ENCODE results near the gene MMP24.
A peak's percentile ranks its signal among the peaks of the same experiment; 100 is the strongest.

MMP24 gene

DNA sequence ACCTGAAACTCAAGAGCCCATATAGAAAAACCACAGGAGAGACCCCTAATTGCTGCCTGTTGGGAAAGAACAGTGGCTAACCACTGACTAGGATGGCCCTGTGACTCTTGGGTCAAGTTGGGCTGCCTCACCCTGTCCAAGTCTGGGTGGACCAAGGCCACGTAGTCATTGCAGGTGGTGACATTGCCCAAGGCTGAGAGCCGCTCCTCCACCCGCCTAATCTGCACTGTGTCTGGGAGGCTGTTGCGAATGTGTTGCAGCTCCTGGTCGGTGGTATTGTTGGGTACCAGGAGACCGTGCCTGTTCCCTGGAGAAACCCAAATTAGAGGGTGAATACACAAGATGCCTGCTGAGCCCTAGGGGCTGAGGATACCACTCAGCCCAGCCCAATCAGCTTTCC, 54.0 kb downstream of the MMP24 start:
- DNase-seq = no peak

DNA sequence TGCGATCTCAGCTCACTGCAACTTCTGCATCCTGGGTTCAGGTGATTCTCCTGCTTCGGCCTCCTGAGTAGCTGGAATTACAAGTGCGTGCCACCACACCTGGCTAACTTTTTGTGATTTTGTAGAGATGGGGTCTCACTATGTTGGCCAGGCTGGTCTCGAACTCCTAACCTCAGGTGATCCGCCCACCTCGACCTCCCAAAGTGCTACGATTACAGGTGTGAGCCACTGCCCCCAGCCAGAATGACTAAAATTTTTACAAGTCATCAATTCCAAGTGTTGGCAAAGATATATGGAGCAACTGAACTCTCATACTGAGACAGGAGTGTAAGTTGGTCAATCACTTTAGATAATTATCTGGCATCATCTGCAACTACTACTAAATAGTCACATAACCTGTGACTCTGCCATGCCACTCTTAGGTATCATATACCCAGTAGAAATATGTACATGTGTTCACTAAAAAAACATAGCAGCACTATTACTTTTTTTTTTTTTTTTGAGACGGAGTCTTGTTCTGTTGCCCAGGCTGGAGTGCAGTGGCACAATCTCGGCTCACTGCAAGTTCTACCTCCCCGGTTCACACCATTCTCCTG, 55.1 kb downstream of the MMP24 start:
- no peak for DNase-seq

GRCh38 chr20:35283441-35284266, 57.2 kb downstream of the MMP24 start:
- peak in 1 of 2 donors; percentile 24 for DNase-seq

DNA sequence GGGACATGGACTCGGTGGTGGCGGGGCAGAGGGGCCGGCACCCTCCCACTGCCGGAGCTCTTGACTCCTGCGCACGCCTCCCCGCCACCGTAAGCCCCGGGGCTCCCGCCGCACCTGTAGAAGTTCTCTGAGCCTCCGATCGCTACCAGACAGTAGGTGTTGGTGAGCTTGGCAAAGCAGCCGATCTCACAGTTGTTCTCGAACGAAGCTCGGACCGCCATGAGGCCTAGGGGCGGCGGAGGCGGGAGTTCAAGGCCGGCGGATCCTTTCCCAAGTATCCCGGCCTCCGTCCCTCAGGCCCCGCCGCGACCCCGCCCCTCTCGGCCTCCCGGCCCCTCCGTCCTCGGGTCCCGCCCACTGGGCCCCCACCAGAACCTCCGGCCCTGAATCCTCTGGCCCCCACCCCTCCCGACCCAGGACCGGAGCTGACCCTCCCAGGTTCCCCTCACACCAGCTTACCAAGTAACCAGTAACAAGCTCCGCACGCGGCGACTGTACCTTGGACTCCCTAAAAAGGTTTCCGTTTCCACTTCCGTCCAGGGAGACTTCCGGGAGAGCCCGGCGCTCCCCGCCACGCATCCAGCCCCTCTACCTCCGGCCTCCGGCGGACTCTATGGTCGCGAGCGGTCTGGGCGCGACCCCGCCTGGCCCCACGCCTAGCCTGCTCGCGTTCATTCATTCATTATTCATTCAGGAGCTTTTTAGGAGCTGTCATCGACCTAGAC, 57.9 kb downstream of the MMP24 start, which contains the start of gene EIF6:
EIF6 (minus strand) TSS at position 506 of the 725 bp plus-strand sequence; CDS start at position 221, 285 bp downstream.
- DNase-seq = peak; percentile 70 to 73

- no peak for DNase-seq
Measured at GRCh38 chr20:35284992-35285805, 58.7 kb downstream of the MMP24 start.

DNA sequence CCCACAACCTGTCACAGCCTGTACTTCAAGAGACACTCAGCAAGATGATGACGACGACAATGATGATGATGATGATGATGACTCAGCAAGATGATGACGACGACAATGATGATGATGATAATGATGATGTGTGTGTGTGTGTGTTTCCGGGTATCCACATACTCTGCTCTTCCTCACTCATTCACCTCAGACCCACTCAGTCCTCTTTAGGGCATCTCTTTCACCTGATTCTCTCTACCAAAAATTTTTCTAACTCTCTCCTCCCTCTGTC, 59.3 kb downstream of the MMP24 start:
- DNase-seq = no peak

DNA sequence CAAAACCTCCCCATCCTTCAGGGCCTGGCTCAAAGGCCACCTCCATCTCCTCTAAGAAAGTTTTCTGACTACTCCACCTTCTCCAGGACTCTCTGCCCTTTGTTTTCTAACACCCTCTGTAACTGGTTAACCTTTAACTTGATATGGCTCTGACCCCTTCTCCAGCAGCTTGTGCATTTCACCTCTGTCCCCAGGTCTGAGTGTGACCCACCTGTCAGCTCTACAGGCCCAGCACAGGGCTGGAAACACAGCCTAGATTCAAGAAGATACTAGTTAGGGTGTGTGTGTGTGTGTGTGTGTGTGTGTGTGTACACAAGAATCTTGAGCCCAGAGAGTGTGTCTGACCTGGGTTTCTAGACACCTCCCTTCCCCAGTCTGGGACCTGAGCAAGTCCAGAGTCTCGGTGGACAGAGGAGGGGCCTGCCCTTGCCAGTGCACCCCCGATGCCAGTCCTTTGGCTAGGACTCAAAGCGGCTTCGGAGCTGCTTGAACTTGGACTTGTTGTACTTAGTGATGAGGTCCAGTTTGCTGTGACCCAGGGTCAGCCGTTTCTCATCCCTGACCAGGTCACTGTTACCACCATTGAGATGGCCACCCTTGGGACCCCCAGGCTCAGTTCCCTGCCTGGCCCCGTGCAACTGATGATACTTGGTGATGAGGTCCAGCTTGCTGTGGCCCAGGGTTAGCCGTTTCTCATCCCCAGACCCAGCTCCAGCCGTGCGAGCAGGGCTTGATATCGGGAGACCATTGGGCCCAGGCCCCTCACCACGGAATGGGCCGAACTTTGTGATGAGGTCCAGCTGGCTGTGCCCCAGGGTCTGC, 59.8 kb downstream of the MMP24 start:
- DNase-seq = no peak

- no peak for DNase-seq
Measured at GRCh38 chr20:35286899-35287508, 60.5 kb downstream of the MMP24 start.

GRCh38 chr20:35287509-35288324, 61.2 kb downstream of the MMP24 start:
- DNase-seq = no peak

GRCh38 chr20:35288325-35289060, 62.0 kb downstream of the MMP24 start:
- no peak for DNase-seq

- no peak for DNase-seq
Measured at GRCh38 chr20:35290186-35290886, 63.8 kb downstream of the MMP24 start.

DNA sequence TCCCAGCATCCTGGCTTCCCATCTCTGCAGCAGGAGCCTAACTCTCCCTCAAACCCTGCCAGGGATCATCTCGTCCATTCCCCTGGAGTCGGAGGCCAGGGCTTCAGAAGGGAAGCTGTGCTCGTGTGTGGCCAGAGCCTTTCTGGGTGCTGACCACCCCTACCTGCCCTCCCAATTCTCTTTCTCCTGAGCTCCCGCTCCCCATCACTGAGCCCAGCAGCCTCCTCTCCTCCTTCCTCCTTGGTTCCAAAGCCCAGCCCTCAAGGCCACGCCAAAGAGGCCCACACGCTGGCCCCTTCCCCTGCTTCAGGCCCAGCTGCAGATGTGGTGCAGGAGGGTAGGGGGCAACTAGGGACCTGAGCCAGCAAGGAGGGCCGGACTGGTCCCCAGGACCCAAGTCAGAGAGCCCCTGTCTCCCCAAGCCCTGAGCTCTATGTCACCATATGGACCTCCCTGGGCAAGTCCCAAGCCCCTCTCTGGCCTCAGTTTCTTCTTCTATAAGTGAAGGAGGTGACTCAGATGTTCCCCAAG, 64.5 kb downstream of the MMP24 start:
- DNase-seq = no peak

DNA sequence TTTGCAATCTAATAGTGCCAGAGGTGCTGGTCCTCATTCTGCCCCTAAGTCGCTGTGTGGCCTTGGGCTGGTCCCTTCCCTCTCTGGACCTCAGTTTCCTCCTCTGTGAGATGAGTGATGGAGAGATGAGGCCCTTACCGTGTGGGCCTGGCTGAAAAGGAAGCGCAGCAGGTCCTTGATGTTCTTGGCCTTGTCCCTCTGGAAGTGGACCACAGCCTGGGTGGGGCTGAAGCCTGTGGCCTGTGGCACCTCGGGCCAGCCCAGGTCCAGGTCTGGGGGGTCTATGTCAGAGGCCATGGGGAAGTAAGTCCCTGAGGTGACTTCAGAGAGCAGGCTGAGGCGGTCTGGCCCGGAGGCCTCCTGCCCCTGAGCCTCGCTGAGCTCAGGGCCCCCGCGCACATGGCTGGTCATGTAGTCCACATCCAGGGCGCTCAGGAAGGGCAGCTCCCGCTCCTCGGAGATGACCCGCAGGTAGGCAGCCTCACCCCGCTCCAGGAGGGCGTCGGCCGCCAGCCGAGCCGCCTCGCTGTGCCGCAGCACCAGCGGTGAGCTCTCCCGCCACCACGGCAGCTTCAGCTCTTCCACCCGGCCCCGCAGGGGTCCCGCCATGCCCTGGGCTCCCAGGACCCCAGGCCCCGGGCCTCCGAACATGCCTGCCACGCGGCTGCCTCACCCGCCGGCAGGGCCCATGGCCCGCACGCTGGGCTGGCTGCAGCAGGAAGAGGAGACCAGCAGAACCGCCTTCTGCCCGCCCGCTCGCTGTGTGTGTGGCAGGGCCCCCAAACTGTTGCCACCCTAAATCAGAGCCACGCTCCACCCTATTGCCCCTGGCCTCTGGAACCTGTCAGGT, 65.4 kb downstream of the MMP24 start, which contains the start of gene FAM83C:
FAM83C (minus strand) TSS at position 772 of the 850 bp plus-strand sequence; CDS start at position 651, 121 bp downstream.
- DNase-seq = no peak

GRCh38 chr20:35292504-35293285, 66.2 kb downstream of the MMP24 start:
- no peak for DNase-seq

- DNase-seq = no peak
Measured at GRCh38 chr20:35293303-35294292, 67.1 kb downstream of the MMP24 start.

DNA sequence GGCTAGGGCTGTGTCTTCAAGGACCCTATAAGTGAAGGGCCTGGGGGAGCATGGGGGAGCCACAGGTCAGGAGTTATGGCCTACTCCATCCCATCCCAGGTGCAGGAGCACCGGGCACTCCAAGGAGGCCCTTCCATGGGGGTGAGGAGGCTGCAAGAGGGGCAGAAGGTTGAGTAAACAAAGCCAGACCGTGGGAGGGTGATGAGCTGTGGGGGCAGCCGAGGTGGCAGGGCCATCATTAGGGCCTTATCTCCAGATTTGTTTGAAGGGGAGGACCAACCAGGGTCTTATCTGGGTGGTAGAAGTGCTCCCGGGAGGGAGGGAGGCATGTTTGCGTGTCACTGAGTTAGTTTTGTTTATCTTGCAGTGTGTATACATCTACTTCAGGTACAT, 67.8 kb downstream of the MMP24 start:
- DNase-seq = no peak
